ENCODE results near the gene CASP9.

CASP9 gene

GRCh38 chr1:15457585-15457984 lies 66.4 kb downstream of the CASP9 start:
- H3K4me3 ChIP-seq (ENCODE audit: low read length) = no peak overlapping the region
- TF ChIP-seq ZNF274 (IDR thresholded peaks at IDR 0.05; ENCODE audit: low read depth, low read length) = no peak

- TF ChIP-seq ZNF274 (IDR thresholded peaks at IDR 0.05; ENCODE audit: low read depth, low read length) = no peak
- H3K4me3 ChIP-seq (ENCODE audit: low read length) = no peak within 1 kb of the TSS
These were observed 67.6 kb downstream of the CASP9 start, which contains the start of gene CELA2A for GRCh38 chr1:15456313-15456954. CELA2A (plus strand) TSS chr1:15456732; CDS start chr1:15456754, 22 bp downstream.

GRCh38 chr1:15455522-15455921 lies 68.5 kb downstream of the CASP9 start:
- no peak overlapping the region for H3K4me3 ChIP-seq (ENCODE audit: low read length)
- TF ChIP-seq ZNF274 (IDR thresholded peaks at IDR 0.05; ENCODE audit: low read depth, low read length) = no peak

GRCh38 chr1:15454256-15454655 lies 69.8 kb downstream of the CASP9 start:
- TF ChIP-seq ZNF274 (IDR thresholded peaks at IDR 0.05; ENCODE audit: low read depth, low read length) = no peak
- H3K4me3 ChIP-seq (ENCODE audit: low read length) = no peak overlapping the region

- H3K4me3 ChIP-seq (ENCODE audit: low read length) = no peak overlapping the region
- no peak for TF ChIP-seq ZNF274 (IDR thresholded peaks at IDR 0.05; ENCODE audit: low read depth, low read length)
These were observed 70.3 kb downstream of the CASP9 start for GRCh38 chr1:15453734-15454133.

- no peak for TF ChIP-seq ZNF274 (IDR thresholded peaks at IDR 0.05; ENCODE audit: low read depth, low read length)
- no peak overlapping the region for H3K4me3 ChIP-seq (ENCODE audit: low read length)
These were observed 71.0 kb downstream of the CASP9 start for GRCh38 chr1:15452866-15453571.

GRCh38 chr1:15452216-15452615 lies 71.8 kb downstream of the CASP9 start:
- no peak for TF ChIP-seq ZNF274 (IDR thresholded peaks at IDR 0.05; ENCODE audit: low read depth, low read length)
- no peak overlapping the region for H3K4me3 ChIP-seq (ENCODE audit: low read length)

- no peak overlapping the region for H3K4me3 ChIP-seq (ENCODE audit: low read length)
- no peak for TF ChIP-seq ZNF274 (IDR thresholded peaks at IDR 0.05; ENCODE audit: low read depth, low read length)
These were observed 72.8 kb downstream of the CASP9 start for GRCh38 chr1:15451014-15451722.

GRCh38 chr1:15449567-15449966 lies 74.4 kb downstream of the CASP9 start:
- no peak overlapping the region for H3K4me3 ChIP-seq (ENCODE audit: low read length)
- no peak for TF ChIP-seq ZNF274 (IDR thresholded peaks at IDR 0.05; ENCODE audit: low read depth, low read length)

GRCh38 chr1:15448877-15449462 lies 75.0 kb downstream of the CASP9 start:
- no peak overlapping the region for H3K4me3 ChIP-seq (ENCODE audit: low read length)
- no peak for TF ChIP-seq ZNF274 (IDR thresholded peaks at IDR 0.05; ENCODE audit: low read depth, low read length)

GRCh38 chr1:15446212-15446611 lies 77.8 kb downstream of the CASP9 start:
- no peak for TF ChIP-seq ZNF274 (IDR thresholded peaks at IDR 0.05; ENCODE audit: low read depth, low read length)
- no peak overlapping the region for H3K4me3 ChIP-seq (ENCODE audit: low read length)

- no peak for TF ChIP-seq ZNF274 (IDR thresholded peaks at IDR 0.05; ENCODE audit: low read depth, low read length)
- H3K4me3 ChIP-seq (ENCODE audit: low read length) = no peak overlapping the region
These were observed 78.5 kb downstream of the CASP9 start for GRCh38 chr1:15445390-15446122.

- H3K4me3 ChIP-seq (ENCODE audit: low read length) = no peak overlapping the region
- no peak for TF ChIP-seq ZNF274 (IDR thresholded peaks at IDR 0.05; ENCODE audit: low read depth, low read length)
These were observed 79.3 kb downstream of the CASP9 start for GRCh38 chr1:15444468-15445389.

All from GM08714 (cell line).